Fibroblast of peridontal ligament (primary cell): ENCODE results near the gene UBAC2.

ENCODE experiments used
- DNase-seq: peaks from one replicate; pipeline ENCODE4 v3.0.0-alpha.2; 2010; ENCODE audit errors: extremely low read depth

The UBAC2 gene, protein sequence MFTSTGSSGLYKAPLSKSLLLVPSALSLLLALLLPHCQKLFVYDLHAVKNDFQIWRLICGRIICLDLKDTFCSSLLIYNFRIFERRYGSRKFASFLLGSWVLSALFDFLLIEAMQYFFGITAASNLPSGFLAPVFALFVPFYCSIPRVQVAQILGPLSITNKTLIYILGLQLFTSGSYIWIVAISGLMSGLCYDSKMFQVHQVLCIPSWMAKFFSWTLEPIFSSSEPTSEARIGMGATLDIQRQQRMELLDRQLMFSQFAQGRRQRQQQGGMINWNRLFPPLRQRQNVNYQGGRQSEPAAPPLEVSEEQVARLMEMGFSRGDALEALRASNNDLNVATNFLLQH

DNA sequence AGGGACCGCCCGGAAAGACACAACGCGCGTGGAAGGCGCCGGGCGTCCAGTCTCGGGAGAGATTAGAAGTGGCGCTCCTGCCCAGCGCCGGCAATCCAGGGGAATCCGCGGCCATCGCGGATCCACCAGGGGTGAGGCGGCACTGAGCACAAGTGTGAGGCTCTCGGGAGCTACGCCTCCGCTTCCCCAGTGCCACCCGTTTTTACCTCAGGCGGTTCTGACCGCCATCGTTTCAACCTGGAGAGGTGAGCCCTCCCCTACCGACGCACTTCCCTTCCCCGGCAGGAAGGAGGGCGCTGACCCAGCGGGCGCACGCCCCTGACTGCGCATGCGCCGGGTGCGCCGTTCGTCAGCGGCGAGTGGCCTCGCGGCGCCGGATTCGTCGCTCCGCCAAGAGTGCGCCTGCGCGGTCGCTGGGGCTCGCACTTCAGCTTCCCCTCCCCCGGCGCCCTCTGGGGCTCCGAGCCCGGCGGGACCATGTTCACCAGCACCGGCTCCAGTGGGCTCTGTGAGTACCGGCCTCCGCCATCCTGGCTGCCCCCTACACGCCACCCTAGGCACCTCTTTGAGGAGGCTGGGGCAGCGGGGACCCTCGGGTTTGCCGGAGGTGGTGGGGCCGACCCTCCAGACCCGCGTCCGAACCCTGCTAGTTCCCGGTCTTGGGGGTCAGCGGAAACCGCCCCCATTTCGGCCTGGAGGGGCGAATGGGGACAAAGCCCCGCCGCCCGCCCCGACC, at the start of gene UBAC2:
Gene UBAC2 (plus strand): TSS at position 423 of the 736 bp plus-strand sequence. CDS start 55 bp downstream, at position 478.
- DNase-seq = peak; percentile 90

DNA sequence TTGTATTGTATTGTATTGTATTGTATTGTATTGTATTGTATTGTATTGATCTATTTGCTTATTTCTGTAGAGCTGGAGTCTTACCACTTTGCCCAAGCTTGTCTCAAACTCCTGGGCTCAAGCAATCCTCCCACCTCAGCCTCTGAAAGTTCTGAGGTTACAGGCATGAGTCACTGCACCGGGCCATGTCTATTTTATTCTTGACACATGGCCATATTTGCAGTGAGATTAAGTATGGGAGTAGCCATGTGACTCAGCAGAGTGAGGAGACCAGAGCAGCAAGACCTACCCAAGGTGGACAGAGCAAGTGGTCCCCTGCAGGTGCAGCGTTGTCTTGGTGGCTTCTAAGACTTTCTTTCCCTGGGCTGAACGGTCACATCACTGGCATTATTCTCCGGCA, 49.1 kb upstream of the UBAC2 start:
- DNase-seq = peak; percentile 23

DNA sequence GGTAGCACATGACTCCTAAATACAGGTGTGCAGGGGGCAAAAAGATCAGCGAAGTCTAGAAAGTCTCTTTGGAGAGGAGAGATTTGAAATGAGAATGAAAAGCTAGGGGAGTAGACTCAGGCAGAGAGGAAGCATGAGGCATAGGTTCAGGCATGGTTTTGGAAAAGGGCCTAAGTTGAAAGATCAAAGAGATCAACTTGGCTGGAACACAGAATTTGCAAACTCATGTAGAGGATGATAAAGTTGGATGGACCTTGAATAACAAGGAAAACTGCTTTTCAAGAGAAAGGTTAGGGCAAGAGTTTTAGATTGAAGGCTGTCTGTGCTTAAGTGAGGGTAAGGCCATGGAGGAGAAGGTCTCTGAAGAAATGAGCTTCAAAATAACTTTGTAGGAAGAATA, 47.4 kb upstream of the UBAC2 start:
- DNase-seq = peak; percentile 15

DNA sequence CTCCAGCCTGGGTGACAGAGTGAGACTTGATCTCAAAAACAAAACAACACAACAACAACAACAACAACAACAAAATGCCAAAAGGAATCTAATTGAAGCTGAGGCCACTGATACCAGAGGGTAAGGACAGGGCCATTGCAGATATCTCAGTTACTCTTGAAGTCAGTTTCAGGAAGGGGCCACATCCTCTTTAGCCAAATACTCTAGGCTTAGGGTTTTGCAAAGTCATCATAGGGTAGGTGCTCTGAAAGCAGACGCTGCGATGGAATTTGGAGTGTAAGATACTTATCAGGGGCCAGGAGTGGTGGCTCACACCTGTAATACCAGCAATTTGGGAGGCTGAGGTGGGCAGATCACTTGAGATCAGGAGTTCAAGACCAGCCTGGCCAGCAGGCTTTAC, 46.6 kb upstream of the UBAC2 start:
- no peak for DNase-seq

DNA sequence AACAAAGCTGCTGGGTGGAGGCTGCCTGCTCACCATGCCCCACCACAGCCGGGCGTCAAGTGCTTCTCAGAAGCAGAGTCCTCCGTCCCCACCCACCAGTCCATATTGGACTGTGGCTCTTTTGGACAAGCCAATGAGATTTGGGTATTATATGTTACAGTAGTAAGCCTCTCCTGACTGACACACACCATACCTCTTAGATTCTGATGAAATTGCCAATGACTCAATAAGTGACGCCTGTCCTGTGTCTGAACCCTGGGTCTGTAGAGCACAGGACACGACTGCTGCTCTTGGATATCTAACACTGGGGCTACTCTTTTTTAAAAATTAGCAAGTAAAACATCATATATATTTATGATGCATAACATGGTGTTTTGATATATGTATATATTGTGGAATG, 44.8 kb upstream of the UBAC2 start:
- DNase-seq = no peak

DNA sequence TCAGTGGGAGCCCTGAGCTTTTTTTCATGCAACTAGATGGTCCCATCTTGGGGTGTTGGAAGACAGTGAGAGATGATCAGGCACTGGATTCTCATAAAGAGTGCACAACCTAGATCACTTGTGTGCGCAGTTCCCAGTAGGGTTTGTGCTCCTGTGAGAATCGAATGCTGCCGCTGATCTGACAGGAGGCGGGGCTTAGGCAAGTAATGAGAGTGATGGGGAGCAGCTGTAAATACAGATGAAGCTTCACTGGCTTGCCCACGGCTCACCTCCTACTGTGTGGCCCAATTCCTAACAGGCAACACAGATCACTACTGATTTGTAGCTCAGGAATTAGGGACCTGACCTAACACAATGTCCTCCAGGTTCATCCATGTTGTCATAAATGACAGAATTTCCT, 43.6 kb upstream of the UBAC2 start:
- DNase-seq = no peak

DNA sequence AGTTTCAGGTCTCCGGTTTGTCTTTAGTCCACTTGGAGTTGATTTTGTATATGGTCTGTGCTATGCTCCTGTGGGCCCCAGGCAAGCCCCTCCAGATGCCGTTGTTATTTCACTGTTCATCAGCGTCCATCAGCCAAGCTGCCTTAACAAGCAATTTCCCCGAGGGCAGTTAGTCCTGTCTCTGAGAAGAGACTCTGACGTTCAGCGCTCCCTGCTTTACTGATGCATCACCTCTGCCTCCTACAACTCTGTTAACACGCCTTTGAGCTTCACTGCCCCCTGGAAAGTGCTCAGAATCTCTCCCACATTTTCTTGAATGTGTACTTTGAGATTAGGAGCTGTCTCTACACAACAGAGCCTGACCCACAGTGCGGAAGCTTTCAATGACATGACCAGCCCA, 41.8 kb upstream of the UBAC2 start:
- DNase-seq = no peak

DNA sequence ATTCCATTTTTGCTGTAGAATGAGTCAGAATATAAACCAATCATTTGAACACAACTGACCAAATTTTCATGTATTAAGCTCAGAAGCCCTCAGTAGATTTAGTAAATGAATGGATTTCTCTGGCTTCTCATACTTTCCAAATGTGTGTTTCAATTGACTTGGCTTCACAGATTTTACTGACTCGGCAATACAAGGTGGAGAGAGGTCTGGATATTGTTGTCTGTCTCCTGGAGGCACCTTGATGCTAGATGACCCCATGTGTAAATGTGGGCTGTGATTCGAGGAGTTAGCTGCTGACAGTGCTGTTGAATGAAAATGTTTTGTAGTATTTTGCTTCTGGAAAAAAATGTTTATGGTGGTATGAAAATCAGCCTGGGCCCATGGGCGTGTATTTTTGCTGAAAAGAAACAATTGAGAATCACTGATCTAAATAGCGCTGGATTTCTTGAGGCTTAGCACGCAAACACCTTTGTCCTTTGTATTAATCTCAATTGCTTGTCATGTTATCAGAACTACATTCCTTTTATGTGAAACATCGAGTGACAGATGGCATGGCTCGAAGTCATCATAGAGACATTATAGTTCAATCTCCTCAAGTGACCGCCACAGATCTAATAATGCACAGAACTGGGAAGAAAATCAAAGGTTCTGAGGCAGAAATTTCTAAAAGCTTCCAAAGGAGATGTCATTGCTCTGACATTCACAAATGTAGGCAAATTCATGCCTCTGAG, 41.2 kb upstream of the UBAC2 start:
- DNase-seq = no peak

DNA sequence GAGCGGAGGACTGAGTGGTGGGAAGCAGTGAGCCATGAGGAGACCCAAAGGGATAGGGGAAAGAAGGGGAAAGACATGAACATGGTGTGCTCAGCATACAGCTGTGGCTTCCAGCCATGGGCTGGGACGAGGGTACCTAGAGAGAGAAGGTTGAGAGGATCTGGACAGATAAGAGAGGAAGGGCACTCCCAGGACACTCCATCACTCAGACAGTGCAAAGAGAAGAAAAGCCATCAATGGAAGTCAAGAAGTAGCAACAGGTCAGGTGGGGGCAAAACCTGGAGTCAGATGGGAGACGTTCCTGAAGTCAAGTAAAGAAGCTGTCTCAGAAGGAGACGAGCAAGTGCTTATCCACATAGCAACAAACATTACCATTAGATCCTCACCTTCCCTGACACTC, 40.2 kb upstream of the UBAC2 start:
- DNase-seq = no peak

DNA sequence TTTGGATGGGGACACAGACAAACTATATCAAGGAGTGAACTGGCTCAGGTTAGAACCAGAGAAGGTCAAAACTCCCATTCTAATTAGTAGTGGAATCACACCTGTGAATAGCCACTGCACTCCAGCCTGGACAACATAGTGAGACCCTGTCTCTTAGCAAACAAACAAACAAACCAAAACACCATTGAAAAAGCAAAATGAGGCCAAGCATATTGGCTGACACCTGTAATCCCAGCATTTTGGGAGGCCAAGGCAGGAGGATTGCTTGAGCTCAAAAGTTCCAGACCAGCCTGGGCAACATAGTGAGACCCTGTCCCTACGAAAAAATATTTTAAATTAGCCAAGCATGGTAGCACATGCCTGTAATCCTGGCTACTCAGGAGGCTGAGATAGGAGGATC, 39.1 kb upstream of the UBAC2 start:
- DNase-seq = no peak

DNA sequence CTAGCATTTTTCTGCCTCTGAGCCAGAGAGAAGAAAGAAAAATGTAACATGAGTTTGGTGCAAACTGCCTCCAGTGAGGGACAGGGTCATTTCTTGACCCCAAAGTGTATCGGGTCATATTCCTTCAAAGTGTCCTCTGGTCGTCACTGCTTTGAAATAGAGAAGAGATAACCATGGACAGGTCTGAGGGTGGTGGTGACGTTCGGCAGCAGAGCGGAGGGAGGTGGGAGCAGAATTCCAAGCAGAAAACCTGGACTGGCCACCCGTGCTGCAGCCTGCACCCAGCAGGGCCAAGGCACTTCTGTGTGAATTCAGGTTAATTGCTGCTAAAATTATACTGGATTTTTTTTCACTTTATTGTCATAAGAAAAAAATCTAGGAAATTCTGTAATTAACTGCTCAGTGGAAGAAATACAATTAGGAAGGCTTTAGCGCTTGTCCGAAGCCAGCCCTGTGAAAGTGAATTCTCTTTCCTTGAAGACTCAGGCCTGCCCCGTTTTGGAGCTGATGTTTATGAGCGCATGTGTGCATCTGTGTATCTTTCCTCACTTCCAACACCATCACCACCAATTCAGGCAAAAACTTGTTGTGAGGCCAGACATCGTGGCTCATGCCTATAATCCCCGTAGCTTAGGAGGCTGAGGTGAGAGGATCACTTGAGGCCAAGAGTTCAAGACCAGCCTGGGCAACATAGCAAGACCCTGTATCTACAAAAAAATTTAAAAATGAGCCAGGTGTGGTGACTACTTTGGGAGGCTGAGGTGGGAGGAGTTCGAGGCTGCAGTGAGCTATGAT, 37.9 kb upstream of the UBAC2 start:
- no peak for DNase-seq

DNA sequence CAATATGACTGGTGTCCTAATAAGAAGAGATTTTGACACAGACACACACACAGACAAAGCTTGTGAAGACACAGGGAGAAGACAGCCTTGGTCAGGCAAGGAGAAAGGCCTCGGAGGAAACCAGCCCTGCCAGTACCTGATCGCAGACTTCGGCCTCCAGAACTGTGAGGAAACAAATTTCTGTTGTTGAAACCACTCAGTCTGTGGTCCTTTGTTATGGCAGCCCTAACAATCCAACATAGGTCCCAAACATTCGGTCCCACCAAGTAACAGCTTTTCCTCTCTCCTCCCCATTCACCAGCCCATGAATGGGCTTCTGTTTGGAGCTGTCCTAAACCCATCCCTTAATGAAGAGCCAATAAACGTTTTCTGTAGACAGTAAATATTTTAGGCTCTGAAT, 36.4 kb upstream of the UBAC2 start:
- no peak for DNase-seq

DNA sequence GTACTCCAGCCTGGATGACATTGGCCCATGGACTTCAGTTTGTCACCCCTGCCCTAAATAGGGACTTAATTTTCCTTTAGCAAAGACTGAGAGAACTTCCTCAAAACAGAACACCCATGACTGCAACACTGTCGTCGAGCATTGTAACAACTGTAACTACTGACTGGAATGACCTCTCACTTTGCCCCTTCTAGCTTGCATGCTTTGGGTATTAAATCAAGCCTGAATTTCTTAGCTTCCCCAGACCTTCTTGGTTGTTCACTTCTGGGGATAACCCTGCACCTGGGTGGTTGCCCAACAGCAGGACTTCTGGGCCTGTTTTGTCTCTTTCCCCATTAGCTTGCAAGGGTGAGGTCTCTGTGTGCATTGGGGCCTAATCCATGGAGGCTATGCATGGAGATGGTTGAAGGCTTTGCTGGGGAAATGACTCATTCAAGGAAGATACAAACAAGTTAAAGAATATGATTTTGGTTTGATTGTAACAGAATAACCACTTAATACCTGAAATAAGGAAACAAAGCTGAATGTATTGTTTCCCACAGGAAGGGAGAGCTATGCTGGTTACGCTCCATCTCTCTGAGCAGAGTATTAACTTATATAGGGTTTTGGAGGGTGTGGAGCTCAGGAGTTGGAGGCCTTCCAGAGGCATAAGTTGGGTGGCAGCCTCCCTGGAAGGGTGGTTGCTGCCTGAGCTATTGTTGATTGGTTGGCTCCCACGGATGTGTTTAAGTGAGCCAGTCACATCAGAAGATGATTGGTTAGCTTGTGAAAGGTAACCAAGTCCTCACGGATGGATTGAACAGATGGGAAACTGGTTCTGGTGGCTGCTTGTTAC, 34.7 kb upstream of the UBAC2 start:
- no peak for DNase-seq

DNA sequence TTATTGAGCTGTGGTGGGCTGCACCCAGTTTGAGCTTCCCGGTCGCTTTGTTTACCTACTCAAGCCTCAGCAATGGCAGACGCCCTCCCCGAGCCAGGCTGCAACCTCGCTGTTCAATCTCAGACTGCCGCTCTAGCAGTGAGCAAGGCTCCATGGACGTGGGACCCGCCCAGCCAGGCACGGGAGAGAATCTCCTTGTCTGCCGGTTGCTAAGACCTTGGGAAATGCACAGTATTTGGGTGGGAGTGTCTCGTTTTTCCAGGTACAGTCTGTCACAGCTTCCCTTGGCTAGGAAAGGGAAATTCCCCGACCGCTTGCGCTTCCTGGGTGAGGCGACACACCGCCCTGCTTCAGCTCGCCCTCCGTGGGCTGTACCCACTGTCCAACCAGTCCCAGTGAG, 27.7 kb upstream of the UBAC2 start:
- DNase-seq = no peak

DNA sequence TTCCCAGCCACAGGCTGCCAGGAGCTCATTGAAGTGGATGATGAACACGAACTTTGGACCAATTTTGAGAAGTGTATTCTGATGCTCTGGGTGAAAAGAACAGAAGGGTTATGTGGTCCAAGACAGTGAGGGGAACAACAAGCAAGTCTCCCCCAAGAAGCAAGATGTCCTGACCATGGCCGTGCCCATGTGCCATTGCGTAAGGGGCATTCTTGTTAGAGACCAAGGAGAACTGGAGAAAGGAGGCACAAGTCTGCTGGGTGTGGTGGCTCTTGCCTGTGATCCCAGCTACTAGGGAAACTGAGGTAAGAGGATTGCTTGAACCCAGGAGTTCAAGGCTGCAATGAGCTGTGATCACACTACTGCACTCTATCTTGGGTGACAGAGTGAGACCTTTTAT, 27.0 kb upstream of the UBAC2 start:
- no peak for DNase-seq

DNA sequence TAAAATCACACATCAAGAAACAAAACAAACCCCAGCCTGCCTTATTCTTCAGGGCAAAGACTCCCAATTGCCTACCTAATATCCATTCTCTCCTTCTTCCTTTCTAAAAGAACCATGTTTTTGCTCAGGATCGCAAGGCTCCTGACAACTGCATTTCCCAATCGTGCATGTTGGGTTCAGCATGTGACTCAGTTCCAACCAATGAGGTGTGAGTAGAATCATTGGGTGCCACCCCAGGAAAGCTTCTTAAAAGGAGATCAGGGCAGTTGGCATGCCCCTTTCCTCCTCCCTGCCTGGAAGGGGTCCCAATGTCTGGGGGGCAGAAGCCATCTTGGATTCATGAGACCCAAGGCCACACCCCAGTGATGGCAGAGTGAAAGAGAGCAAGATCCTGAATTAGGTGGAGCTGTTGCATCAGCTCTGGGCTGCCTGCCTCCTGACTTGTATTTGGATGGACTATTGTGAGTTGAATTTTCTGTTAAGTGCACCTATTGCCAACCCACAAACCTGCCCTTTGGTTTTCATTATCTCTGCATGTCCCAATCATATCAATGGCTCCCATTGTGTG, 26.0 kb upstream of the UBAC2 start:
- no peak for DNase-seq

DNA sequence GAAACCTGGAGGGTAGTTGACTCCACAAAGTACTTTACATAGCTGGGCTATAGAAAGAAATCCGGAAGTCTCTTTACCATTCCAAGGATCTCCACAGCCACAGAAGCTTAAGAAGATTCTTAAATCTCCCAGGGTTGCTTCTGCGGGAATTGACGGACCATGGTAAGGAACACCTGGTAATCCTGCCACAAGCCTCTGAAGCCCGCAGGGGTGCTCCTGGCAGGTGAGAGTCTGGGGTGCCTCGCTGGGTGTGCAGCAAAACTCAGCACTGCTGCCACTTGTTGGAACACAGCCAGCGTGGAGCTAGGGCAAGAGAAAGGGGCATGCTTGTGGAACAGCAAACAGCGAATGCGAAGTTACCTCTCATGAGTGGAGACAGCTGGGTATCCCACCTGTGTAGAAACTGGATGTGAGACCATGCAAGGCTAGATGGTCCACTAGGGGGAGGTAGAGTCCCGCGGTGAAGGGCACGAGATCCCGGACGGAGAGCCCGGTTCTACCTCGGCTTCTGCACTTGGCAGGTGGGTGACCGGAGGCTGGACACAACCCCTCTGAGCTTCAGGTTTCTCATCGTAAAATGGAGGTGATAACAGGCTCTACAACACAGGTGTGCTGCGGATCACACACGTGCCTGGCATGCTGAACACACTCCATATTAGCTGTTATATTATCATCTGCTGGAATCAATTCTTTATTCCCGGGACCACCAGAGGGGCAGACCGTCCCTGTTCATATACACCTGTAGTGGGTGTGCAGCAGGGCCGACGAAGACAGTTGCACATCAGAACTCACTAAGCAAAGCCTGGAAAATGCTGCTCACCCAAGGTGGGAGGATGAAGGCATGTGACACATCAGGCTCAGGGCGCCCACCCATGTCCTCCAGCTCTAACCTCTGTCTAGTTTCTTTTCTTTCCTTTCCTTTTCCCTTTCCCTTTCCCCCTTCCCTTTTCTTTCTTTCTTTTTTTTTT, 24.1 kb upstream of the UBAC2 start:
- DNase-seq = peak; percentile 47

DNA sequence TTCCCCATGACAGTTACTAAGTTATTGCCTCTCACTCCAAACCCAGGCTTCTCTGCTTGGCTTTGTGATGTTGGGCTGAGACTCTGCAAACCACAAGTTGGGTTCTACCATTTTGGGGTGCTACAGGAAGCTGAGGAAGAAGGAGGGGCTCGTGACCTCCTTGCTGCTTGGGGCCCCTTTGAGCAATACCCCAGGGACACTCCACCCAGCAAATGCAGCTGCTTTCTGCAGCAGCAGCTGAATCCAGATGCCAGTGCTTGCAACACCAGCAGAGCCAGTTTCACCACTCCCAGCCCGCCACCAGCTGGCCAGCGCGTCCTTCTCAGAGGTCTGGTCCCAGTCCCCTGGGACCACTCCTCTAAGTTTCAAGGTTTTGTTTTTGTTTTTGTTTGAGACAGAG, 22.0 kb upstream of the UBAC2 start:
- DNase-seq = no peak

DNA sequence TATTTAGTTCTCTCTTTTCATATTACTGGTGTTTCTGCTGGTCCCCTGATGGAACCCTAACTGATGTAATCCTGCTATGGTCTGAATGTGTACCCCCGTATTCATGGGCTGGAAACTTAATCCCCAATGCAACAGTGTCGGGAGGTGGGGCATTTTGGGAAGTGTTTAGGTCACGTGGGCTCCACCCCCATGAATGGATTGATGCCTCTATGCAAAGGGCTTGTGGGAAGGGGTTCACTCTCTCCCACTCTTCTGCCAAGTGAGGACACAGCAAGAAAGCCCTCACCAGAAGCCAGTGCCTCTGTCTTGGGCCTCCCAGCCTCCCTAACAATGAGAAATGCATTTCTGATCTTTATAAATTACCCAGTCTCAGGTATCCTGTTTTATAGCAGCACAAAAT, 21.2 kb upstream of the UBAC2 start:
- DNase-seq = no peak

DNA sequence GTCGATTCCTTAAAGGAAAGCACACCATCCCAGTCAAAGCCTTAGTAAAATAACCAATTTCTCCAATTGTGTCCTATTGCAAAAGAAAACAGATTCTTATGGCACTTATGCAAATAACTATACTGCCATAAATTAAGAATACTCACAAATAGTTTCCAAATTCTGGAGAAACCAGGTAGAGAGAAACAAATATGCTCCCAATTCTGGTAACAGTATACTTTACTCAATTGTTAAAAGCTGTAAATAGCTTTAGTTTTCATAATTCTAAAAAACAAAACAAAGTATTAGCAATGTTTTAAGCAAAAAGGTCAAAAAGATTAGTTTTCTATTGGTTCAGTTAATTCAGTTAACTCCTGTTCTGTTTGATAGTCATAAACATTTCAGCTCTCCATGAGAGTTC, 18.2 kb upstream of the UBAC2 start:
- DNase-seq = no peak
